T-cell (primary cell): Measurements from ENCODE around the gene PCK2. TPM values are rescaled to one million over a fixed set of nuclear protein-coding genes. Genes with fewer than 3 reads are reported as not detected.
A peak's percentile ranks its signal among the peaks of the same experiment; 100 is the strongest.

ENCODE experiments used
- ATAC-seq, 4 experiments: fragments of 200-7000 bp in 3 of 4; fragments of 150-1000 bp in 1 of 4; cut with Tn5 transposase; replicated peaks in 1 of 4; 1 replicate in 3 of 4; 2 replicates in 1 of 4; pipeline ENCODE4 v1.10.0; 2021; ENCODE audit warnings: moderate library complexity in 3 of 4, mild to moderate bottlenecking in 2 of 4, moderate number of reproducible peaks in 1 of 4
- CTCF ChIA-PET, 2 donors: fragments of 300-600 bp; sonication (Branson Sonifier 250); formaldehyde crosslinking; loops; one replicate each; lab custom pipeline; 2022; ENCODE audit warnings: antibody characterized with exemption in 2 of 2; lab: Charles Lee
- POLR2A ChIA-PET, 2 donors: fragments of 300-600 bp; sonication (Branson Sonifier 250); formaldehyde crosslinking; loops; one replicate each; lab custom pipeline; 2022; ENCODE audit warnings: antibody characterized with exemption in 2 of 2; lab: Charles Lee
- DNase-seq, 35 experiments: peaks; one replicate each; pipeline versions ENCODE4 v3.0.0 to v3.0.0-alpha.2; 2013 to 2023
- H3K27ac ChIP-seq: one replicate; pipeline ENCODE4 v1.5.1; 2013; ENCODE audit warnings: low read length
- H3K27me3 ChIP-seq, 2 experiments: replicated peaks in 1 of 2; 1 replicate in 1 of 2; 2 replicates in 1 of 2; pipeline versions ENCODE4 v1.6.1 to v1.7.0; 2013; ENCODE audit warnings: low read length in 1 of 2, mixed read lengths in 1 of 2; ENCODE audit not compliant: control insufficient read depth in 2 of 2, insufficient read depth in 2 of 2; ENCODE audit errors: extremely low read depth in 1 of 2
- H3K36me3 ChIP-seq, 2 donors: 1 replicate in 1 of 2; 2 replicates in 1 of 2; pipeline versions ENCODE4 v1.6.1 to v1.7.0; 2013; ENCODE audit warnings: low read length in 1 of 2; ENCODE audit not compliant: control insufficient read depth in 2 of 2, insufficient read depth in 1 of 2; ENCODE audit errors: extremely low read depth in 1 of 2
- H3K4me1 ChIP-seq, 2 experiments: 1 replicate in 1 of 2; 2 replicates in 1 of 2; pipeline versions ENCODE4 v1.6.1 to v1.7.0; 2013; ENCODE audit warnings: low read length in 2 of 2, mixed read lengths in 1 of 2; ENCODE audit not compliant: insufficient read depth in 2 of 2, control insufficient read depth in 1 of 2; ENCODE audit errors: extremely low read depth in 1 of 2
- H3K4me3 ChIP-seq, 2 donors: 1 replicate in 1 of 2; 2 replicates in 1 of 2; pipeline versions ENCODE4 v1.5.1 to v1.7.0; 2013; ENCODE audit warnings: mild to moderate bottlenecking in 2 of 2, low read length in 1 of 2, moderate library complexity in 1 of 2; ENCODE audit not compliant: control insufficient read depth in 1 of 2; ENCODE audit errors: extremely low read depth in 1 of 2
- H3K9me3 ChIP-seq: 2 replicates; pipeline ENCODE4 v1.7.0; 2013
- H3K27ac Mint-ChIP-seq, 2 donors: one replicate each; pipeline ENCODE4 v1.8.0; 2020 to 2021; ENCODE audit warnings: mild to moderate bottlenecking in 2 of 2, mixed read lengths in 2 of 2
- H3K27me3 Mint-ChIP-seq, 2 donors: one replicate each; pipeline ENCODE4 v1.8.0; 2021 to 2022; ENCODE audit warnings: mixed read lengths in 2 of 2
- H3K36me3 Mint-ChIP-seq: one replicate; pipeline ENCODE4 v1.8.0; 2021; ENCODE audit warnings: mixed read lengths
- H3K4me1 Mint-ChIP-seq, 3 donors: one replicate each; pipeline ENCODE4 v1.8.0; 2020 to 2022; ENCODE audit warnings: mixed read lengths in 3 of 3, mild to moderate bottlenecking in 1 of 3
- H3K4me3 Mint-ChIP-seq, 3 donors: one replicate each; pipeline ENCODE4 v1.8.0; 2020 to 2022; ENCODE audit warnings: mild to moderate bottlenecking in 3 of 3, mixed read lengths in 3 of 3, moderate library complexity in 3 of 3
- H3K9me3 Mint-ChIP-seq, 3 donors: one replicate each; pipeline ENCODE4 v1.8.0; 2020 to 2022; ENCODE audit warnings: mixed read lengths in 3 of 3
- WGBS: methylation state at CpG from one replicate; pipeline ENCODE4 v1.1.5; 2013; ENCODE audit warnings: missing lambda C conversion rate; ENCODE audit not compliant: insufficient coverage; 5-methylcytosine and 5-hydroxymethylcytosine counted together
- total RNA-seq, 35 experiments: library from RNA in 6 of 35; stranded (reverse) in 6 of 35; fragments of 120-200 nt in 1 of 35; gene quantifications; one replicate each; pipeline versions ENCODE4 v1.2.1 to v1.2.4 and lab custom pipeline; 2013 to 2026

The PCK2 gene
- total RNA-seq, 5 donors from 2014 or later (not counting 1 experiment from before 2014, with no cell fraction given) = 11.8 to 35.5 (median 29.4) TPM

- DNase-seq (no peak), ATAC-seq (no peak)
- H3K4me1 Mint-ChIP-seq = peaks cover 12 to 22% (median 14%) of the 10 kb centered on the region in 3 donors
- H3K4me3 Mint-ChIP-seq = no peak overlapping the region
- ChIA-PET POLR2A (interaction anchor here (0.6 to 1.1 kb wide), 5 partner anchors 19 to 189 kb away, joined by 3 to 5 read pairs (median 3); partner anchors contain the start of genes DHRS1 (in 1 of the 2) and NOP9 (in 1 of the 2)), CTCF (interaction anchor here (0.6 to 5.5 kb wide), 15 partner anchors 12 to 635 kb away, joined by 3 to 96 read pairs (median 4); partner anchors contain the start of genes PCK2 (in 1 of the 2) and PSME1 (in 1 of the 2))
- H3K27me3 ChIP-seq = no peaks in the 10 kb centered on the region
- no peaks in the 10 kb centered on the region for H3K36me3 ChIP-seq
- H3K27ac ChIP-seq = no peak overlapping the region
- no peaks in the 10 kb centered on the region for H3K9me3 ChIP-seq
- no peak overlapping the region for H3K27ac Mint-ChIP-seq
- peaks cover 1% of the 10 kb centered on the region for H3K36me3 Mint-ChIP-seq
- 94% methylated on average over 5 of the region's 9 CpGs for WGBS
- peaks cover 3 to 19% of the 10 kb centered on the region in 2 experiments for H3K4me1 ChIP-seq
- H3K9me3 Mint-ChIP-seq = no peaks in the 10 kb centered on the region
- no peaks in the 10 kb centered on the region for H3K27me3 Mint-ChIP-seq
- H3K4me3 ChIP-seq = no peak overlapping the region
Measured at GRCh38 chr14:24110060-24110459, 15.9 kb downstream of the PCK2 start.

- no peak overlapping the region for H3K4me3 Mint-ChIP-seq
- H3K4me1 ChIP-seq = peaks cover 3 to 22% of the 10 kb centered on the region in 2 experiments
- ChIA-PET CTCF (interaction anchor here (0.6 to 5.5 kb wide), 12 partner anchors 12 to 358 kb away, joined by 3 to 96 read pairs (median 4); partner anchors contain the start of genes DHRS4L2 (in 1 of the 2), PCK2 (in 1 of the 2) and PSME1 (in 1 of the 2)), POLR2A (interaction anchor here (0.8 to 1.1 kb wide), 2 partner anchors 20 to 30 kb away, joined by 3 to 4 read pairs; no protein-coding TSS in a partner anchor)
- no peaks in the 10 kb centered on the region for H3K27me3 Mint-ChIP-seq
- peaks cover 4% of the 10 kb centered on the region for H3K36me3 Mint-ChIP-seq
- no peaks in the 10 kb centered on the region for H3K27me3 ChIP-seq
- H3K27ac Mint-ChIP-seq = peak overlapping the region; percentile 55 to 76
- no peaks in the 10 kb centered on the region for H3K9me3 ChIP-seq
- peaks cover 16 to 26% (median 19%) of the 10 kb centered on the region in 3 donors for H3K4me1 Mint-ChIP-seq
- H3K9me3 Mint-ChIP-seq = no peaks in the 10 kb centered on the region
- no peaks in the 10 kb centered on the region for H3K36me3 ChIP-seq
- H3K27ac ChIP-seq = no peak overlapping the region
- ATAC-seq = no peak
- no peak overlapping the region for H3K4me3 ChIP-seq
- no peak for DNase-seq
- WGBS = no CpG with 5 or more reads among the region's 1 CpG
Measured at GRCh38 chr14:24110523-24110922, 16.4 kb downstream of the PCK2 start.

GRCh38 chr14:24113379-24113800 is 19.3 kb downstream of the PCK2 start:
- CTCF ChIA-PET = interaction anchor here (0.6 to 2.6 kb wide), 12 partner anchors 8 to 481 kb away, joined by 3 to 24 read pairs (median 4); partner anchors contain the start of genes EMC9 (in 1 of the 2), PSME2 (in 1 of the 2), RNF31 (in 1 of the 2) and TINF2 (in 1 of the 2)
- peak overlapping the region; percentile 90 to 94 (median 93) for H3K4me3 Mint-ChIP-seq
- Histone ChIP-seq H3K36me3 (peaks cover 0 to 21% of the 10 kb centered on the region in 2 donors), H3K27ac (peak overlapping the region; percentile 99), H3K4me1 (peaks cover 15 to 43% of the 10 kb centered on the region in 2 experiments), H3K4me3 (peak overlapping the region; percentile 70 to 99), H3K27me3 (no peaks in the 10 kb centered on the region), H3K9me3 (no peaks in the 10 kb centered on the region)
- H3K9me3 Mint-ChIP-seq = no peaks in the 10 kb centered on the region
- no peak for DNase-seq
- H3K4me1 Mint-ChIP-seq = peaks cover 34 to 46% (median 37%) of the 10 kb centered on the region in 3 donors
- H3K27me3 Mint-ChIP-seq = no peaks in the 10 kb centered on the region
- ATAC-seq = no peak
- peaks cover 24% of the 10 kb centered on the region for H3K36me3 Mint-ChIP-seq
- peak overlapping the region; percentile 98 for H3K27ac Mint-ChIP-seq
- POLR2A ChIA-PET = interaction anchor here (0.7 to 2.4 kb wide), 4 partner anchors 28 to 82 kb away, joined by 3 to 23 read pairs (median 8); partner anchors contain the start of genes EMC9 (in 1 of the 2), PSME2 (in 1 of the 2), RNF31 (in 1 of the 2) and TM9SF1 (in 1 of the 2)
- 7% methylated on average over 9 of the region's 15 CpGs for WGBS

GRCh38 chr14:24113801-24114531 is 19.9 kb downstream of the PCK2 start:
- H3K36me3 Mint-ChIP-seq = peaks cover 30% of the 10 kb centered on the region
- under 1% methylated on average over 38 of the region's 42 CpGs for WGBS
- H3K4me1 ChIP-seq = peaks cover 14 to 37% of the 10 kb centered on the region in 2 experiments
- H3K9me3 ChIP-seq = no peaks in the 10 kb centered on the region
- ChIA-PET POLR2A (interaction anchor here (0.7 to 2.4 kb wide), 12 partner anchors 12 to 128 kb away, joined by 3 to 23 read pairs (median 7); partner anchors contain the start of genes IPO4 (in 2 of the 2), PSME2 (in 2 of the 2), RNF31 (in 2 of the 2) and EMC9 (in 1 of the 2)), CTCF (interaction anchor here (0.6 to 2.6 kb wide), 22 partner anchors 8 to 644 kb away, joined by 3 to 24 read pairs (median 5); partner anchors contain the start of genes IRF9 (in 2 of the 2), DHRS4 (in 1 of the 2), EMC9 (in 1 of the 2) and NGDN (in 1 of the 2))
- DNase-seq (peak in 33 of 35 experiments; percentile 67 to 88 (median 78)), ATAC-seq (peak; percentile 20 to 35 (median 31))
- H3K4me3 Mint-ChIP-seq = peak overlapping the region; percentile 90 to 94 (median 93)
- no peaks in the 10 kb centered on the region for H3K27me3 ChIP-seq
- H3K36me3 ChIP-seq = peaks cover 0 to 27% of the 10 kb centered on the region in 2 donors
- H3K9me3 Mint-ChIP-seq = no peaks in the 10 kb centered on the region
- peak overlapping the region; percentile 70 to 99 for H3K4me3 ChIP-seq
- H3K4me1 Mint-ChIP-seq = peaks cover 33 to 45% (median 34%) of the 10 kb centered on the region in 3 donors
- no peaks in the 10 kb centered on the region for H3K27me3 Mint-ChIP-seq
- H3K27ac Mint-ChIP-seq = peak overlapping the region; percentile 98
- H3K27ac ChIP-seq = peak overlapping the region; percentile 99

- Histone ChIP-seq H3K27ac (peak within 1 kb of the TSS; percentile 99), H3K36me3 (peaks cover 0 to 35% of the 10 kb centered on the region in 2 donors), H3K4me3 (peak within 1 kb of the TSS; percentile 94 to 99), H3K27me3 (no peaks in the 10 kb centered on the region), H3K4me1 (peaks cover 12 to 31% of the 10 kb centered on the region in 2 experiments), H3K9me3 (no peaks in the 10 kb centered on the region)
- 0% methylated on average over 32 of the region's 65 CpGs for WGBS
- Mint-ChIP-seq H3K4me3 (peak within 1 kb of the TSS; percentile 90 to 94 (median 93)), H3K36me3 (peaks cover 38% of the 10 kb centered on the region), H3K27me3 (no peaks in the 10 kb centered on the region), H3K27ac (peak within 1 kb of the TSS; percentile 98), H3K4me1 (peaks cover 30 to 42% (median 32%) of the 10 kb centered on the region in 3 donors), H3K9me3 (no peaks in the 10 kb centered on the region)
- DNase-seq = peak; percentile 97 to 100 (median 99)
- POLR2A ChIA-PET = interaction anchor here (0.6 to 2.4 kb wide), 19 partner anchors 9 to 1277 kb away, joined by 3 to 23 read pairs (median 5); partner anchors contain the start of genes IPO4 (in 2 of the 2), PSME2 (in 2 of the 2), RNF31 (in 2 of the 2) and EMC9 (in 1 of the 2)
- peak; percentile 85 to 88 (median 87) for ATAC-seq
- CTCF ChIA-PET = interaction anchor here (0.6 to 2.6 kb wide), 21 partner anchors 9 to 645 kb away, joined by 3 to 24 read pairs (median 5); partner anchors contain the start of genes IRF9 (in 2 of the 2), DHRS4 (in 1 of the 2), EMC9 (in 1 of the 2) and FITM1 (in 1 of the 2)
Measured at GRCh38 chr14:24114532-24115421, 20.7 kb downstream of the PCK2 start, which contains the start of the genes DCAF11 and NRL. DCAF11 (plus strand) TSS chr14:24114777; CDS start chr14:24115595, 818 bp downstream. NRL (minus strand) TSS chr14:24114949; CDS start chr14:24082848, 32,101 bp downstream.
